GM18511 (cell line): Measurements from ENCODE around the gene RTN4RL1.
A peak's percentile ranks its signal among the peaks of the same experiment; 100 is the strongest.

Source experiments
- ATAC-seq: cut with Tn5 transposase; IDR thresholded peaks from one replicate; pipeline ENCODE4 v1.9.1; 2021; ENCODE audit warnings: mild to moderate bottlenecking, moderate library complexity; ENCODE audit not compliant: unreplicated experiment

Gene RTN4RL1

GRCh38 chr17:2059547-2060384 lies 34.6 kb upstream of the RTN4RL1 start:
- no peak for ATAC-seq

- no peak for ATAC-seq
These were observed 33.7 kb upstream of the RTN4RL1 start for GRCh38 chr17:2058586-2059546.

DNA sequence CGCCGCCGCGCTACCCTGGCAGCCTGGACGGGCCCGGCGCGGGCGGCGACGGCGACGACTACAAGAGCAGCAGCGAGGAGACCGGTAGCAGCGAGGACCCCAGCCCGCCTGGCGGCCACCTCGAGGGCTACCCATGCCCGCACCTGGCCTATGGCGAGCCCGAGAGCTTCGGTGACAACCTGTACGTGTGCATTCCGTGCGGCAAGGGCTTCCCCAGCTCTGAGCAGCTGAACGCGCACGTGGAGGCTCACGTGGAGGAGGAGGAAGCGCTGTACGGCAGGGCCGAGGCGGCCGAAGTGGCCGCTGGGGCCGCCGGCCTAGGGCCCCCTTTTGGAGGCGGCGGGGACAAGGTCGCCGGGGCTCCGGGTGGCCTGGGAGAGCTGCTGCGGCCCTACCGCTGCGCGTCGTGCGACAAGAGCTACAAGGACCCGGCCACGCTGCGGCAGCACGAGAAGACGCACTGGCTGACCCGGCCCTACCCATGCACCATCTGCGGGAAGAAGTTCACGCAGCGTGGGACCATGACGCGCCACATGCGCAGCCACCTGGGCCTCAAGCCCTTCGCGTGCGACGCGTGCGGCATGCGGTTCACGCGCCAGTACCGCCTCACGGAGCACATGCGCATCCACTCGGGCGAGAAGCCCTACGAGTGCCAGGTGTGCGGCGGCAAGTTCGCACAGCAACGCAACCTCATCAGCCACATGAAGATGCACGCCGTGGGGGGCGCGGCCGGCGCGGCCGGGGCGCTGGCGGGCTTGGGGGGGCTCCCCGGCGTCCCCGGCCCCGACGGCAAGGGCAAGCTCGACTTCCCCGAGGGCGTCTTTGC lies 32.8 kb upstream of the RTN4RL1 start:
- no peak for ATAC-seq

GRCh38 chr17:2057175-2057759 lies 32.1 kb upstream of the RTN4RL1 start:
- ATAC-seq: no peak

DNA sequence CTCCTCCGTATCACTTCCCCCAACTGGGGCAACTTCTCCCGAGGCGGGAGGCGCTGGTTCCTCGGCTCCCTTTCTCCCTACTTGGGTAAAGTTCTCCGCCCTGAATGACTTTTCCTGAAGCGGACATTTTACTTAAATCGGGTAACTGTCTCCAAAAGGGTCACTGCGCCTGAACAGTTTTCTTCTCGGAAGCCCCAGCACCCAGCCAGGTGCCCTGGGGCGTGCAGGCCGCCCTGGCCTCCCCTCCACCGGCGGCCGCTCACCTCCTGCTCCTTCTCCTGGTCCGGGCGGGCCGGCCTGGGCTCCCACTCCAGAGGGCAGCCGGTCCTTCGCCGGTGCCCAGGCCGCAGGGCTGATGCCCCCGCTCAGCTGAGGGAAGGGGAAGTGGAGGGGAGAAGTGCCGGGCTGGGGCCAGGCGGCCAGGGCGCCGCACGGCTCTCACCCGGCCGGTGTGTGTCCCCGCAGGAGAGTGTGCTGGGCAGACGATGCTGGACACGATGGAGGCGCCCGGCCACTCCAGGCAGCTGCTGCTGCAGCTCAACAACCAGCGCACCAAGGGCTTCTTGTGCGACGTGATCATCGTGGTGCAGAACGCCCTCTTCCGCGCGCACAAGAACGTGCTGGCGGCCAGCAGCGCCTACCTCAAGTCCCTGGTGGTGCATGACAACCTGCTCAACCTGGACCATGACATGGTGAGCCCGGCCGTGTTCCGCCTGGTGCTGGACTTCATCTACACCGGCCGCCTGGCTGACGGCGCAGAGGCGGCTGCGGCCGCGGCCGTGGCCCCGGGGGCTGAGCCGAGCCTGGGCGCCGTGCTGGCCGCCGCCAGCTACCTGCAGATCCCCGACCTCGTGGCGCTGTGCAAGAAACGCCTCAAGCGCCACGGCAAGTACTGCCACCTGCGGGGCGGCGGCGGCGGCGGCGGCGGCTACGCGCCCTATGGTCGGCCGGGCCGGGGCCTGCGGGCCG lies 31.4 kb upstream of the RTN4RL1 start:
- ATAC-seq: no peak

DNA sequence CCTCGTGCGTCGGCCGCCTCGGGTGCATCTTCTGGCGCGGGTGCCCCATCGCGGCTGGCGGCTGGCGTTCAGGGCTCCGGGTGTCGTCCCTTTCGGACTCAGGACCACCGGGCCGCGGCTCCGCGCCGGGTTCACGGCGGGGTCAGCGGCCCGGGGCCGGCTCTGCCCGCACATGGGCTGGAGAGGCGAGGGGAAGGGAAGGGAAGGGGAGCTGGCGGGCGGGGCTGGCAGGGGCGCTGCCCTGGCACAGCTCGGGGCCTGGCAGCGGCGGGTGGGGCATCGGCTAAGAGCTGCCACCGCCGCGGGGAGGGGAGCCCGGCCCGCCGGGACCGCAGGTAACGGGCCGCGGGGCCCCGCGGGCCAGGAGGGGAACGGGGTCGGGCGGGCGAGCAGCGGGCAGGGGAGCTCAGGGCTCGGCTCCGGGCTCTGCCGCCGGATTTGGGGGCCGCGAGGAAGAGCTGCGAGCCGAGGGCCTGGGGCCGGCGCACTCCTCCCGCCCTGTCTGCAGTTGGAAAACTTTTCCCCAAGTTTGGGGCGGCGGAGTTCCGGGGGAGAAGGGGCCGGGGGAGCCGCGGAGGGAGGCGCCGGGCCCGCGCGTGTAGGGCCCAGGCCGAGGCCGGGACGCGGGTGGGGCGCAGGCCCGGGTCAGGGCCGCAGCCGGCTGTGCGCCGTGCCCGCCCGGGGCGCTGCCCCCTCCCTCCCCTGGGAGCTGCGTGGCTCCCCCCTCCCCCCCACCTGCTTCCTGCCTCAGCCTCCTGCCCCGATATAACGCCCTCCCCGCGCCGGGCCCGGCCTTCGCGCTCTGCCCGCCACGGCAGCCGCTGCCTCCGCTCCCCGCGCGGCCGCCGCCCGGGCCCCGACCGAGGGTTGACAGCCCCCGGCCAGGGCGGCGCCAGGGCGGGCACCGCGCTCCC lies 30.4 kb upstream of the RTN4RL1 start:
- no peak for ATAC-seq

DNA sequence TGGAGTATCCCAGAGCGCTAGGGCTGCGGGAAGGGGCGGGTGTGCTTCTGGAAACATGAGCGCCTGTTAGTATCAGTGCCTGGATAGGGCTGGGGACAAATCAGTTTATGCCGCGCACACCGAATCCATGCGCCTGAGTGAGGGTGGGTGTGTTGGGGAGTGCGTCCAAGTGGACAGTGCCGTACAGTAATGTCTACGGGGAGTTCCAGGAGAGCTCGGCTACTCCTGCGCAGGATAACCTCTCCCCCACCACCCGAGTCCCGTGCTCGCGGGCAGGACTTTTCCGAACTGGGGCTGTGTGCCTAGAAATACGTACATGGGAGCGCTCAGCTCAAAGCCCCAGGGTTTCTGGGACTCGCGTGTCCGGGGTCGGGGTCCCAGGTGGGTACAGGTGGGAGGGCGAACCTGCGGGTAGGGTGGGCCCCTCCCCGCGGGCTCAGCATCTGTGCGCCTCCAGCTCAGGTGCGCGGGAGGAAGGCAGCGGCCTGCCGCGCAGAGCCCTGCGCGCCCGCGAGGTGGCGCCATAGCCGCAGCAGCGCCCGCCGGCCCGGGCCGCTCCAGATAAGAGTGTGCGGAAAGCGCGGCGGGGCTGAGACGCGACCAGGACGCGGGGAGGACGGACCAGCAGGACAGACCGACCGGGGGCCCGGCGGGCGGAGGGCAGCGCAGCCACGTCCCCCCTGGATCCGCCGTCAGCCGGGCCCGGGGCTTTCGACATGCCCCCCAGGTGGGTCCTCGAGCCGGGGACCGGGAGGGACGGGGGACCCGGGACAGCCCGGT lies 29.6 kb upstream of the RTN4RL1 start, which contains the start of gene HIC1:
Gene HIC1, plus strand, starts transcription at position 592 of the 780 bp plus-strand sequence. CDS start 1,588 bp downstream, outside the sequence.
- peak; percentile 44 for ATAC-seq

- ATAC-seq: no peak
These were observed 29.1 kb upstream of the RTN4RL1 start for GRCh38 chr17:2054262-2054511.

DNA sequence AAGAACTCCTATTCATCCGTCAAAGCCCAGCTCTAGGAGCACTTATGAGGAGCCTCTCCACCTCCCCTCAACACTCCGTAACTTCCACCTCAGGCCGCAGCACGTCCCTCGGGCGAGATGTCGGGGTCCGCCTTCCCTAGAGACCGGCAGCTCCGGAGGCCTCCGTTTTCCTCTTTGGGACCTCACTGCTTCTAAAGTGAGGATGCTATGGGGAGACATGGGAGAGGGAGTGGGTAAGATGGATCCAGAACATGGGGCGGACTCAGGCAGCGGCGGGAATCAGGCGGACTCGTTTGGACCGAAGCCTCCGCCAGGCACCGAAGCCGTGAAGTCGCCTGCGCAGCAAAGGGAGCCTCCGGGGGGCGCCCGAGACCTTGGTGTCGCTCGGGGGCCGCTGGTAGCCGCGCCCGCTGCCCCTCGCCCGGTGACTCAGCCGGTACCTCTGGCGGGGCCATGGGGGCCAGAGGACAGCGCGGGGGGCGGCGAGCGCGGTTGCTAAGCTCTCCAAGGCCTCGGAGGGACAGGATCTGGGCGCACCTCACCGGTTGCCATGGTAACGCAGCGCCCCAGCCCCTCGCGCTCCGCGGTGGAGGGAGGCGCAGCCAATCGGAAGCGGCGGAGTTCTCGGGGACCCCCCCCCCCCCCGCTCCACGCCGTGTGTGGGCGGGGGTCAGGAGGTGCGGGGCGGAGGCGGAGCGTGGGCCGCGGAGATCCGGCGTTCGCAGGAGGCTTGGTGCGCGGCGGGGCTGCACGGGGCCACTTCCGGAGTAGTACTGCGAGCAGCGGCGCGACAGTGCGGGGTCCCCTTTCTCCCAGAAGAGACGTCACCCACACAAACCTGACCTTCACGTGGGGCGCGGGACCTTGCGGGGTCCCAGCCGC lies 28.5 kb upstream of the RTN4RL1 start:
- no peak for ATAC-seq

DNA sequence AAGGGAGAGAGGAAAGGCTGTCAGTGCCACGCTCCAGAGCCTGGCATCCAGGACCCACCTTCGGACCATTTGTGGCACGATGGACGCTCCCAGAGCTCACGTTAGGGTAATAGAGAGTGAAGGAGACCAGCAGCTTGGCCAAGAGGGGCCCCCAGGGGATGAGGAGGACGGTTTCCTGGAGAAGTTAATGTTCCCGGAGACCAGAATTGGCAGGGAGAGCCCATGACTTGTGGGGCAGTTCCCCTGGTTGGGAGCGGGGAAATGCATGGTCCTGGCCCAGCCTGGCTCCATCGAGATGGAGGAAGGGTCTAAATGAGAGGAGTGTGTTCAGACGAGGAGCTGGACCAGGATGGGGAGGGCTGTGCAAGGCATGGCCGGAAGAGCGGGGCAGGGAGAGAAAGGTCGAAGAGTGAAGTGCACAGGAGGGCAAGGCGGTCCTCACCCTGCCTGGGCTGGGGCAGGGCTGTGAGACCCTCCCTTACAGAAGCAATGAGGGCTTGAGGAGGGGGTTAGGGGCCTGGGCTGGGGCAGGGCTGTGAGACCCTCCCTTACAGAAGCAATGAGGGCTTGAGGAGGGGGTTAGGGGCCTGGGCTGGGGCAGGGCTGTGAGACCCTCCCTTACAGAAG lies 26.9 kb upstream of the RTN4RL1 start:
- ATAC-seq: no peak

- ATAC-seq: no peak
These were observed 26.2 kb upstream of the RTN4RL1 start for GRCh38 chr17:2051061-2051932.

DNA sequence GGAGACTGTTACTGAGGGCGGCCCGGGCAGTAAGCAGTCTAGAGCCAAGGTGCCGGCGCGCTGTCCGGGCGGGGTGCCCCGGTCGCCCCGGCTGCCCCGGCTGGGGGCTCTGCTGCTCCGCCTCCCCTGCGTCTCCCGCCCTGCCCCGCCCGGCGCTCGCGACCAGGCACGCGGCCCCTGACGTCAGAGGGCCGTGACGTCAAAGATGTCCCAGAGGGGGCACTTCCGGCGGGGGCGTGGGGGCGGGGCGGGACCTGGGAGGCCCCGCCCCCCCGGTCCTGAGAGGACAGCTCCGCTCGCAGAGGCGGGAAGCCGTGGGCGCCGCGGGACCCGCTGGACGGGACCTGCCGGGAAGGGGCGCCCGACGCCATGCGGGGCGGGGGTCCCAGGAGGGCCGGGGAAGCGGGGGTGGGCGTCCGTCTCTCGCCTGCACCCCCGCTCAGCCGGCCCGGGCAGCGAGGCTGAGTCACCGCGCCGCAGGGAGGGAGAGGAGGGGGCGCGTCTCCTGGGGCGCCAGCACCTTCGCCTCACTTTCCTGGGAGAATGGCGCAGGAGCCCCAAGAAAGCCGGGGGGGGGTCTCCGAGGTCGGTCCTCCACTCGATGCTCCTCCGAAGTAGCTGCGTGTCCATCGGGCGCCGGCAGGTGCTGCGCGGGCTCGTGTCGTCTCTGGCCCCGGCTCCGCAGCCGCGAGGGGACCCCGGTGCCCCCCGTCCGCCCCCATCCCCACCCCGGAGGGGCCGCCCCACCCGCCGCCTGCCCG lies 25.3 kb upstream of the RTN4RL1 start:
- ATAC-seq: peak; percentile 18

DNA sequence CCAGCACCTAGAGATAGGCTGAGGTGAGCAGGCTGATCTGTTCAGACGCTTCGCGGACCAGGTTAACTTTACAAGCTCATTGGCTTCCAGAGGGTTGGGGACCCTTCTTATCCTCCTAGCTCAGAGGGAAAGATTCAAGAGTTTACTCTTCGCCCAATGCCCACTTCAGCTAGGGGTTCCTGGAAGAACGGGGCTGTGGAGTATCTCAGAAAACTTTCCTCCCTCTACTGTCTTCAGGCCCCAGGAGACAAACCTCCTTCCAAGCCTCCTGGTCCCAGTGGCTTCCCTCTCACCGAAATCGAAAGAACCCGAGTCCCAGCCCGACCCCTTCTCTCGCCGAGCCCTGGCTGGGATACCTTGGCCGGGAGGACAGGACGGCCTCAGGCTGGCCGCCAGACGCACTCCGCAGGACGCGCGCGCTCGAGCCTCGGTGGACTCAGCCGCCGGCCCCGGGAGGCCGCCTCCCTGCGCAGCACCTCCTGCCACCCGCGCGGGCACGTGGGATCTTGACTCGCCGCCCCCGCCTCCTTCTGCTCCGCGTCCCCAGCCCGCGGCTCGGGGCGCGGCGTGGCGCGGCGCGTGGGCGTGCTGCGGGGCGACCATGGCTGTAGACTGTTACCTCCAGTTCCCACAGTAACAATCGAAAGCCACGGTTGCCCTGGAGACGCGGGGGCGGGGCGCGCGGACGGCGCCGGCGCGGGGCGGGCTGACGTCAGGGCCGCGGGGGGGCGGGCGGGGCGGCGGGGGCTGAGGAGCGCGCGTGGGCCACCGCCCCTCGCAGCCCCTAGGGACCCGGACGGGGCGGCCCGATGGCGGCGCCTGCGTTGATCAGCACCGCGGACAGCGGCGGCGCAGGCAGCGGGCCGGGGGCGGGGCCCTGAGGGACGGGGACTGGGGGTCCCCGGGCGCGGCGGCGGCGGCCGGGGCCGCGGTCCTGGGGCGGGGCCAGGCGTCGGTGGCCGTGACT lies 24.5 kb upstream of the RTN4RL1 start:
- ATAC-seq: peak; percentile 55
